Psoas muscle (tissue), 8 donors: Measurements from ENCODE around the gene PTH1R. TPM values are rescaled to one million over a fixed set of nuclear protein-coding genes. Genes with fewer than 3 reads are reported as not detected.

Experiments used
- ATAC-seq, 4 donors: fragments of 200-7000 bp; cut with Tn5 transposase; one replicate each; pipeline ENCODE4 v1.9.1; 2020; ENCODE audit warnings: moderate library complexity in 3 of 4, mild to moderate bottlenecking in 2 of 4
- DNase-seq, 2 donors: peaks; one replicate each; pipeline ENCODE4 v3.0.0-alpha.2; 2020
- H3K27ac ChIP-seq: fragments of 200-600 bp; one replicate; pipeline ENCODE4 v1.8.0; 2022
- H3K27me3 ChIP-seq, 3 donors: fragments of 200-600 bp in 1 of 3; one replicate each; pipeline versions ENCODE4 v1.6.1 to v1.8.0; 2013 to 2022; ENCODE audit warnings: low read length in 2 of 3, mild to moderate bottlenecking in 2 of 3, moderate library complexity in 1 of 3; ENCODE audit not compliant: insufficient read depth in 3 of 3
- H3K36me3 ChIP-seq, 2 donors: fragments of 200-600 bp in 1 of 2; one replicate each; pipeline versions ENCODE4 v1.6.1 to v1.8.0; 2013 to 2022; ENCODE audit warnings: low read depth in 1 of 2, mild to moderate bottlenecking in 1 of 2, moderate library complexity in 1 of 2; ENCODE audit not compliant: insufficient read depth in 1 of 2
- H3K4me1 ChIP-seq: fragments of 200-600 bp; one replicate; pipeline ENCODE4 v1.8.0; 2022
- H3K4me3 ChIP-seq: fragments of 200-600 bp; one replicate; pipeline ENCODE4 v1.8.0; 2022; ENCODE audit warnings: mild to moderate bottlenecking
- H3K9me3 ChIP-seq: fragments of 200-600 bp; one replicate; pipeline ENCODE4 v1.8.0; 2022
- WGBS, 3 donors: extraction: QIAGEN DNeasy Blood & Tissue Kit; methylation state at CpG; one replicate each; pipeline versions ENCODE4 v1.1.6 to v1.1.7; 2013; 5-methylcytosine and 5-hydroxymethylcytosine counted together
- intact Hi-C, 2 donors: fragments of 100-400 bp; cut with DNase I; formaldehyde crosslinking; loops; one replicate each; pipeline versions ENCODE4 v1.11.0 to v1.14.2; 2022
- long read RNA-seq, 2 donors: library from polyadenylated mRNA; unstranded; transcript quantifications; one replicate each; pipeline ENCODE4 v2.0.0, GENCODE V29; 2021
- polyA plus RNA-seq, 3 donors: library from polyadenylated mRNA; stranded (reverse); fragments of 200-250 nt; gene quantifications; one replicate each; pipeline ENCODE4 v1.2.3, GENCODE V29; 2013
- total RNA-seq, 4 donors: library from RNA; stranded (reverse); fragmentation: NEBNext Ultra II Directional in 2 of 4; extraction: Animal tissue kit (Norgen Biotek cat#: 25700) in 2 of 4; gene quantifications; one replicate each; pipeline versions ENCODE4 v1.2.1 to v1.2.4, GENCODE V29; 2021 to 2023
- TF ChIP-seq, protein P1 (sequence below): fragments of 200-600 bp; IDR thresholded peaks from one replicate; pipeline ENCODE4 v1.8.0; 2022; ENCODE audit warnings: antibody characterized with exemption
- donor health status: healthy with polysubstance abuse.
- donor health status: DM: no; HTN: no; CAD: no; lungs with moderate emphysema.
- donor health status: Bipolar disorder and iron deficiency.
- donor health status: healthy.
- donor health status: DM: yes; HTN: yes; CAD: no.
- donor health status: DM: no; HTN: no; CAD: no.
- donor health status: DM: no; HTN: no; CAD: no.
- donor health status: DM: yes; HTN: yes; CAD: no.

Gene PTH1R
- total RNA-seq: 1 to 10 TPM; 1.1 to 5.9 (median 4.1) TPM
- polyA plus RNA-seq: 1 to 10 TPM; 4.0 to 5.2 (median 4.2) TPM
- long read RNA-seq, donor 1, partial matches to known transcripts: 0 of 4 reads
- long read RNA-seq, donor 1, other reads (novel, unspliced or antisense): 3 of 4 reads
- long read RNA-seq, donor 2, partial matches to known transcripts: 0 of 19 reads
- long read RNA-seq, donor 2, other reads (novel, unspliced or antisense): 13 of 19 reads

DNA sequence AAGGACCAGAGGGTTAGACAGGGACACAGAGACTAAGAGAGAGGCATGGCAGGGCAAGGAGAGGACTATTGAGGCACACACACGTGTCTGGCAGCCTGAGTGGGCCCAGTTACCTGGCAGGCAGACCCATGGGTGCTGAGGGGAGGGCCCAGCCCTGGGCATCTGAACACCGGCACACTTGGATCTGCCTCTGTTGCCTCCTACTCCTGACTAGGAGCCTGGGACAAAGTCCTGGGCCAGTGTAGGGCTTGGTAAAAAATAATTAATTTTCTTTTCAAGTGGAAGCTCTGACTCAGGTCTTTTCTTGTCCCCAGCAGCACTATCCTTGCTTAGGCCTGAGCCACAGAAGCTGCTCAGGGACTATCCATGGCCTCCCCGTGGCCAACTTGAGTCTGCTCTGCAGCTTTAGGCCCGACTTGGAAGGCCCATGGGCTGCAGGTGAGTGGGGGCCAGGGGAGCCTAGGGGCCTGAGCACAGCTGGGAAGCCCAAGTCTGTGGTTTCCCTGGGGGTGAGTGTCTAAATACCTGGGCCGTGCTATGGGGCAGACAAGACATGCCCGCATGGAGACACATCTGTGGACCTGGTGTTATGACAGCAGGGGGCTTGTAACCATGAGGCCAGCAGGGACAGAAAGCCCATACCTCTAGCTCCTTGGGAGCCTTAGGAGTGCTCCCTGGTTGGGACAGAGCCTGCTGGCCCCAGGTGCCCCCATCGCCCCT is at the start of gene PTH1R:
TSS of gene PTH1R (plus strand) at position 316 of the 720 bp plus-strand sequence. CDS start 5,839 bp downstream, outside the sequence.
- Histone ChIP-seq H3K27ac (no peak within 1 kb of the TSS), H3K36me3 (no peaks in the 10 kb centered on the region), H3K9me3 (no peaks in the 10 kb centered on the region), H3K27me3 (peaks cover 0 to 26% (median 0%) of the 10 kb centered on the region in 3 donors), H3K4me3 (no peak within 1 kb of the TSS), H3K4me1 (peaks cover 4% of the 10 kb centered on the region)
- intact Hi-C loops: no loop called here
- TF ChIP-seq, protein P1, sequence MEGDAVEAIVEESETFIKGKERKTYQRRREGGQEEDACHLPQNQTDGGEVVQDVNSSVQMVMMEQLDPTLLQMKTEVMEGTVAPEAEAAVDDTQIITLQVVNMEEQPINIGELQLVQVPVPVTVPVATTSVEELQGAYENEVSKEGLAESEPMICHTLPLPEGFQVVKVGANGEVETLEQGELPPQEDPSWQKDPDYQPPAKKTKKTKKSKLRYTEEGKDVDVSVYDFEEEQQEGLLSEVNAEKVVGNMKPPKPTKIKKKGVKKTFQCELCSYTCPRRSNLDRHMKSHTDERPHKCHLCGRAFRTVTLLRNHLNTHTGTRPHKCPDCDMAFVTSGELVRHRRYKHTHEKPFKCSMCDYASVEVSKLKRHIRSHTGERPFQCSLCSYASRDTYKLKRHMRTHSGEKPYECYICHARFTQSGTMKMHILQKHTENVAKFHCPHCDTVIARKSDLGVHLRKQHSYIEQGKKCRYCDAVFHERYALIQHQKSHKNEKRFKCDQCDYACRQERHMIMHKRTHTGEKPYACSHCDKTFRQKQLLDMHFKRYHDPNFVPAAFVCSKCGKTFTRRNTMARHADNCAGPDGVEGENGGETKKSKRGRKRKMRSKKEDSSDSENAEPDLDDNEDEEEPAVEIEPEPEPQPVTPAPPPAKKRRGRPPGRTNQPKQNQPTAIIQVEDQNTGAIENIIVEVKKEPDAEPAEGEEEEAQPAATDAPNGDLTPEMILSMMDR: no peak
- DNase-seq (peak in 1 of 2 donors; percentile 41), ATAC-seq (no peak)
- 82 to 86% (median 85%) methylated on average over 7 of the region's 7 CpGs for WGBS, 3 donors

DNA sequence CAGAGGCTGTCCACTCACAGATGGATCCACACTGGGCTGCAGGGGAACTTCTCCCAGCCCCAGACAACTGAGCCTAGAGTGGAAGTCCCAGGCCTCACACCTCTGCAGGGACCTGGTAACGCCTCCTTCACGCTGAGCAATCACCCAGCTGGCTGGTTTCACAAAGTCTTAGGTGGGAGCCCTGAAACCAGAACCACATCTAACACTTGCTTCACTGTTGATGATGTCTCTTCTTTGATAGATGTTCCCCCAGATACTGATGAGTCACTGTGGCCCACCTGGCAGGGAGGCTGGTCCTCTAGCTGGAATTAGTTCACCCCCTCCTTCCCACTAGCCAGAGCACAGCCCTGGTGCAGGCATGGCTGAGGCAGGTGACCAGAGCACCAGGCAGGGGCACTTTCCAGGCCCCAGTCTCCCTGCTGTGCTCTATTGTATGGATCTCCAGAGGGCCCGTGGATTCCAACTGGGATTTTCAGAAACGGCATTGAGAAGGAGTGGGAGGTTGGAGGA is 47.8 kb upstream of the PTH1R start:
- ATAC-seq (peak in 1 of 4 donors; percentile 30), DNase-seq (no peak)
- intact Hi-C loops: no loop called here

DNA sequence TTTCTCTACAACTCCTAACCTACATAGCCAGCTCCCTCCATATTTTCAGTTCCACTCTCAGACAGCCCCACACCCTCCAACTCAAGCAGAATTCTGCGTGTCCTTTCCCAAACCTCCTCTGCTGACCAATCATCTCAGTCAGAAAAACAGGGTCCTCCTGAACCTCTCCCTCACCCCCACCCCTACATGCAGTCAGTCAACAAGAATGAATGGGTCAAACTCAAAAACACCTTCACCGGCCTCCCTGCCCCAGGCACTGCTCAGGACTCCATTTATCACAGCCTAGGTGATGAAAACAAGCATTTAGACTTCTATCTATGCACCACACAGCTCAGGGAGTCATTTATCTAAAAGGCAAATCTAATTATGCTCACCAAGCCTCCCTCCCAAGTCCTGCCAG is 46.7 kb upstream of the PTH1R start:
- H3K27ac ChIP-seq: no peak overlapping the region
- ATAC-seq: no peak
- no peaks in the 10 kb centered on the region for H3K9me3 ChIP-seq
- H3K27me3 ChIP-seq: no peaks in the 10 kb centered on the region
- 82 to 84% (median 82%) methylated on average over 2 of the region's 2 CpGs for WGBS, 3 donors
- peaks cover 0 to 6% of the 10 kb centered on the region in 2 donors for H3K36me3 ChIP-seq
- no peaks in the 10 kb centered on the region for H3K4me1 ChIP-seq
- TF ChIP-seq, protein P1: no peak
- no peak for DNase-seq
- intact Hi-C loops: no loop called here
- no peak overlapping the region for H3K4me3 ChIP-seq

More for the DNA sequence above, 47.8 kb upstream of the PTH1R start:
- no peak overlapping the region for H3K27ac ChIP-seq
- TF ChIP-seq, protein P1: no peak
- WGBS, 3 donors: 74 to 98% (median 75%) methylated on average over 4 of the region's 4 CpGs
- peaks cover 0 to 6% of the 10 kb centered on the region in 2 donors for H3K36me3 ChIP-seq
- H3K27me3 ChIP-seq: no peaks in the 10 kb centered on the region
- H3K4me3 ChIP-seq: no peak overlapping the region
- no peaks in the 10 kb centered on the region for H3K4me1 ChIP-seq
- no peaks in the 10 kb centered on the region for H3K9me3 ChIP-seq

DNA sequence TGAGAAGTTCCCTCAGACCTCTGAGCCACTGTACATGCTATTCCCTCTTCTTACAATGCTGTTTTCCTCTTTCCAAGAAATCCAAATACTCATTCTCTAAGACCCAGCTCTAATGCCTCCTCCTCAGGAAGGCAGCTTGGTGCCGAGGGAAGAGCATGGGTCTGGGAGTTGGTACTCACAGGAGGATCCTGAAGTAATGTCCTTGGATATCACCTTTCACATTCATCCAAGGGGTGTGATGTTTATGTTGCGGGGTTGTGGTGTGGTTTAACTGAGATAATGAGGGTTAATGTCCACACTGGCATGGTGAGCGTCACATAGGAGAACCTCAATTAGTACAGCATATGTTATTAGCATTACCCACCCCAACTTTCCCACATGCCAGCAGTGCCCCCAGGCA is 46.2 kb upstream of the PTH1R start:
- 91 to 95% (median 93%) methylated on average over 3 of the region's 3 CpGs for WGBS, 3 donors
- Histone ChIP-seq H3K27me3 (no peaks in the 10 kb centered on the region), H3K4me1 (no peaks in the 10 kb centered on the region), H3K4me3 (no peak overlapping the region), H3K36me3 (peaks cover 0 to 6% of the 10 kb centered on the region in 2 donors), H3K9me3 (no peaks in the 10 kb centered on the region), H3K27ac (no peak overlapping the region)
- no peak for ATAC-seq
- TF ChIP-seq, protein P1: no peak
- intact Hi-C loops: no loop called here
- no peak for DNase-seq
